GM21737 (cell line): ENCODE measurements around the gene DCLK2.

Experiments used
- ATAC-seq: cut with Tn5 transposase; IDR thresholded peaks from one replicate; pipeline ENCODE4 v1.9.1; 2021; ENCODE audit warnings: mild to moderate bottlenecking, moderate library complexity; ENCODE audit not compliant: unreplicated experiment

DCLK2 gene

GRCh38 chr4:150078041-150078578 lies at the start of gene DCLK2:
DCLK2 (plus strand) TSS chr4:150078445; CDS start chr4:150079028, 583 bp downstream.
- ATAC-seq: no peak

DNA sequence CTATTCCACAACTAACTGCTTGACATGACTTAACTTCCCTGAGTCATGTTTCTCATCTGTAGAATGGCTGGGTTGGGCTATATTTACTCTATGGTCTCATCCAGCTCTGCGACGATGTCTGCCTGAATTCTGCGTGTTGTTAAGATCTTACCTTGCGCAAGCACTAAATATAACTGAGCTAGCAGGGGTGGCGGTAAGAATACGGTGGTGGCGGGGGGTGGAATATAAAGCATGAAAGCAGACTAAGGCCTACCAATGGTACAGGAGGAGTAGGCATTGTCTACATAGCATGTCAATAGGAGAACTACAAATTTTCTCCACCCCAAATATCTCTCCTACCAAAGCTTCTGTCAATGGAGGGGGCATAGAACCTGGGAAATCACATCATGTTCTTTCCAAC lies 45.7 kb upstream of the DCLK2 start:
- ATAC-seq: no peak

DNA sequence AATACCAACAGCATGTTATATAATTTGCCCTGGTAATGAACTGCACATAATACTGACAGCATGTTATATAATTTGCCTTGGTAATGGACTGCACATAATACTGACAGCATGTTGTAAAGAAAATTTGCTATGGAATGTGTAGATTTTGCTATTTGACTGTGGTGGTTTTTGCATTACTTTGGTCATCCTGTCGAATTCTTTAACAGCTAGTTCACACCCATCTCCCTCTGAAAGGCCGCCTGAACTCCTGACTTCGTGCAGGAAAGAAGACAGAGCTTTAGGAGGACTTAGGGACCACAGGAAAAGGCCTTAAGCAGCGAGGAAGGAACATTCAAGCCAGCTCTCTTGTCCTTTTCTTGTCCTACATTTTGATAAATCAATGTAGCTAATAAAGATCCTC lies 45.2 kb upstream of the DCLK2 start:
- ATAC-seq: no peak

DNA sequence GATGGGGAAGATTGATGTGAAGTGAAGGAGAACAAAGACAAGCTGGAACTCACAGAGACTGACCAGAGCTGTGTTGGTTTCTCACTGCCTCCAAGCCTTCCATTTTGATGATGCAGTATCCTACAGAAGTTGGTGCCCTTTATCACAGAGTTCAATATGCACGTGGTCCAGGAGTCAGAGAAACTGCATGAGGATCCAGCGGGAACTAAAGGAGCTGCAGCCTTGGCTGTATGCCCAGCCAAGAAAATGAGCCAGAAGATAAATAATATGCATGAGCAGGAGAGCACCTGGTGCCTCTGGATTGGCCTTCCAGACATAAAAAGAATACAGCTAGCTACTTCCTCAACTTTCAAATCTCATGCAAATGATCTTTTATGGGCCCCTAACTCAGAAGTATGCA lies 44.3 kb upstream of the DCLK2 start:
- no peak for ATAC-seq

DNA sequence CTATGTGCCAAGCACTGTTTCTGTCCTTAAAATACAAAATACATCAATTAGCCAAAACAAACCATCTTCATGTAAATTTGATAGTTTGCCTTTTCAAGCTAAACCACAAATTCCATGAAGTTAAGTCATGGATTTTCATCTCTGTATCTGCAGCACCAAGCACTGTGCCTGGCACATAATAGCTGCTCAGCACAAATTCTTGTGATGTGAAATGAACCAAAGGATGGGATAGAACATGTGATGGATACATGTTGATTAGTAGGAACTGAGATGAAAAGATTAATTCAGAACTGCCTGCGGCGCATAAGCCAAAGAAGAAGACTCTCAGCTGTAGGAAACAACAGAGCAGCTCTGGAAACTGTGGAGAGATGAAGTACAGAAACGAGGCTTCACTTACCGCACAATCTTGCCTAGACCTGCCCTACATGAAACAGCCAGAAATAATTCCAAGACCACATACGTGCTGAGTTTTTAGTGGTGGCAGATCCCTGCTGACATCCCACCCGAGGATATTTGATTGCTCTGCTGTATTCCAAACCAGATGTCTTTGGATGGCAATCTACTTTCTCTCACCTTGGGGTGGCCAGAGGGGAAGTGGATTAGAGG lies 40.9 kb upstream of the DCLK2 start:
- no peak for ATAC-seq

DNA sequence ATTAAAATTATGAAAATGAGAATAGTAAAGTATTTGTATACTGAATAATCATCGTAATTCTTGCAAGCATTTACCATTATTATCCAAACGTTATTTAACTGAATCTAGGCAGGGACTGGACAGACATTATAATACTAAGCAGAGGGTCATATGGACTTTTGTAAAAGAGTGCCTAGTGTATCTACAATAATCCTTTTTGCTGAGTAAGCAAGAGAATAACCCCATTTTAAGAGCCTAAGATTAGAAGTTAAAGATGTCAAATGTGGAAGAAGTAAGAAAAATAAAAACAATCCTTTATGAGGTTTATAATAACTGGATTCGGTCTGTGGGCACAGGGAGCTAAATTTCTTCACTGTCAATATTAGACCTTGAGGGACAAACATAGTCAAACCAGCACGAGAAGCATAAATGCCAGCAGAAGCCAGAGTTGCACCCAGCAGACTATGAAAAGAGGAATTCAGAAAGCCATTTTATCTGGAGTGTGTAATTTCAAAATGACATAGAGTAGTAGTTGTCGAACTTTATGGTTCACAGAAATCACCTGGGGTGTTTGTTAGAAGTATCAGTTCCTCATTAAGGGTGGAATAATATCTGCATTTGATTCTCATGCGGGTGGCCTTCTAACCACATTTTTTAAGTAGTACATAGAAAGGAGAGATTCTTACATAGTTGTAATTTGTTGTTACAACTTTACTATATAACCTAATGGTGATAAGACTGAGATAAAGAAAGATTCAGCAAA lies 39.7 kb upstream of the DCLK2 start:
- ATAC-seq: peak; percentile 89

DNA sequence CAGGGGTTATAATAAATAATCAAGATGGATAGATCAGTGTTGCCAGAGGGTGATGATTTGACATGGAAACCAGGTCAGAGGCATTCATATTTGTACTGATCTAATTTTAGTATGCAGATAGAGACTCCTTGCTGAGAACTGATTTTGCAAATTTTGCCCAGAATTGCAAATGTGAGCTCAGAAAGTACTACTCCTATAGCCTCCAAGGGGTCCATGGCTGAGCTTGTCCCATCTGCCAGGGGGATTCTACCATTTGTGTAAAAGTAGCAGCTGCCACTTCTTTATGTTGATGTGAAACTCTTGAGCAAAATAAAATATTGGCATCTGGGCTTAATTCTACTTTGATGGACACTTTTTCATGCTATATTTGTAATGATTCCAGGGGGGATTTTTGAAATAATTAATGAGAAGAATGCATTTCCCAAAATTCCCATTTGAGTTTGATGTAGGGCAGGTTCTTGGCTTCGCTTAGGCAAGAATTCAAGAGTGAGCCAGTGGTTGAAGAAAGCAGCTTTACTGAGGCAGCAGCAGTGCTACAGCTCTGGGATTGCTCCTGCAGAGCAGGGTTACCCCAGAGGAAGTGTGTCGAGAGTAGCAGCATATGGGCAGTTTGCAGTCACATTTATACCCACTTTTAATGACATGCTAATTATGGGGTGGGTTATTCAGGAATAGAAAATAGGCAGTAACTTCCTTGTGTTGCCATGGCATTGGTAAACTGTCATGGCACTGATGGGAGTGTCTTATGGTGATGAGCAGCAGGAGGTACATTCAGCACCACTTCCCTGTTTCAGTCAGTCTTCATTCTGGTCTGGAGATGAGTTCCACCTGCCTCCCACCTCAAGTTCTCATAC lies 38.7 kb upstream of the DCLK2 start:
- ATAC-seq: no peak

DNA sequence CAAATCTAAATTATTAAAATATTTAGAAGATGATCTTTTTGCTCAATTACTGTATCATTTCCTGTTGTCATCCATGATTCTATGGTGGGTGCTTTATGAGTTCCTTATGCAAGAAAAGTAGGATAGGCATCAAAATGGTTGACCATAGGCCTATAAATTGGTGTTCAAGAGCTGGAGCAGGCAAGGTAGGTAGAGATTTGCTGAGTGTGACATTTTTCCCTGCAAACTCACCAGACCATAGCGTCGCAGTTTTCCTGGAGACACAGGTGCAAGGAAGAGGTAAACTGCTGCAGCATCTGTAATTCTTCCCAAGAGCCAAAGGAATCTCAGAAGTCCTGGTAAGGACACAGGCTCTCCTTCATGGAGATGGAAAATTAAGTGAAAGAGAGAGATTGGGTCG lies 33.7 kb upstream of the DCLK2 start:
- ATAC-seq: no peak

- no peak for ATAC-seq
Observed at GRCh38 chr4:150045410-150045809, 32.8 kb upstream of the DCLK2 start.

DNA sequence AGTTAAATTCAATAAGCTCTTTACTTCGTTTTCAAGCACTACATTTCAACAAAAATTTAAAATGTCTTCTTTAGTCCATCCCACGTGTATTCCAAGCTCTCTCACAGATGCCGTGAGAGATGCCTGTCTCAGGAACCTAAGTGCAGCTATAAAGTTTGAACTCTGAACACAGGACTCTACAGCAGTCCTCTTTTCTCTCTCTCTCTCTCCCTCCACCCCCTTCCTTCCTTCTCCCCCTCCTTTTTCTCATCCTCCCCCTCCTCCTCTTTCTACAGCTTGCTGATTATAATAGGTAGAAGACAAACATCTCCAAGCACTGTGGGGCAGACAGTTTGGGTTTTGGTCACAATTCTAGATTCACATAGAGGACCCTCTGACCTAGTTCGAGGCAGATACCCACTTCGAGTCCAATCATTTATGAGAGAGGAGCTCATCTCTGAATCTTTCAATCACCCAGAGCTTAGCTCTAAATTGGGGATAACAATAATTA lies 31.5 kb upstream of the DCLK2 start:
- ATAC-seq: no peak

DNA sequence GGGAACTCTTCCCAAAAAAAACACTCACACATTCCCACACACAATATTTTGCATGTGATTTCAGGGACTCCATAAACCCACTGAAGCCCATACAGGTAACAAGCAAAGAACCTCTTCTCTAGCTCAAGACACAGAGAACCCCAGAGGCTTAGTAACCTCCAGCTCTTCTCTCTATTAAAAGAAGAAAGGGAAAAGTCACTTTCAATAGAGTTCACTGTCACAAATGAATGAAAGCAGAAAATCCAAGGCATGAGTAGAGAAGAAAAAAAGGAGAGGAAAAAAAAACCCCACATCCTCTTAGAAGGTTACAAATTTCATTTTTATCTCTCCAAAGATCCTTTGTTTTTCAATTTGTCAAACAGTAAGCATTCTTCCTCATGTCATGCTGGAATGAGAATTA lies 30.7 kb upstream of the DCLK2 start:
- no peak for ATAC-seq

- ATAC-seq: no peak
Observed at GRCh38 chr4:150049682-150050081, 28.6 kb upstream of the DCLK2 start.

- ATAC-seq: no peak
Observed at GRCh38 chr4:150050566-150050965, 27.7 kb upstream of the DCLK2 start.

DNA sequence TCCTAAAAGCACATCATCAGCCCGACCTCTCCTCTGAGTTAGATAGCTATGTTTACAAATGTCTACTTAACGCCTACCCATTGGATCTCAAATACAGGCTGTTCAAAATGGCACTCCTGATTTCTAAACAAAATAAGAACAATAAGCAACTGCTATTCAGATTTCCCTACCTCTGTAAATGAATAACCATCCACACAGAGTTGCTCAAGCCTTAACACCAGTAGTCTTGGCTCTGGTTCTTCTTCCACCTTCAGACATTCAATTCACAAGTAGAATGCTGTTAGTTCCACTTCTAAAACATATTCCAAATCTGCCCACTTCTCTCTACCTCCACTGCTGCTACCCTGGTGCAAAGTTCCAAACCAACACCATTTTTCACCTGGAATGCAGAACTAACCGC lies 27.1 kb upstream of the DCLK2 start:
- no peak for ATAC-seq

DNA sequence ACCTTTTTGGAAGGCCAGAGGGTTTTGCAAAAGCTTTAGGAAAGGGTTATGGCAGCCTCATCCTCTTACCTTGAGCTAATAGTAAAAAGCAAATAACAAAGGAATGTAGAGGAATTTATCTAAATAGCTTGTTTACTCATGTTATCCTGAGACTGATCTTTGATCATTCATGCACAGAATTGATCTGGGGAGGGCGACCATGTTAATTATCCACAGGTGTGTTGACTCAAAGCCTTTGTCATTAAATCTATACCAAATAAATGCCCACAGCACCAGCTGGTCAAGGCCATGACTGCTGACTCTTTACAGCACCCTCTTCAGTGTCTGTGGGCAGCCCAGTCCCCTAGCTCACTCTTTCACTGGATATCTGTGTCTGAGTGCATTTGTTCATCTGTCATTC lies 22.8 kb upstream of the DCLK2 start:
- ATAC-seq: no peak

- ATAC-seq: no peak
Observed at GRCh38 chr4:150056569-150056968, 21.7 kb upstream of the DCLK2 start.

- no peak for ATAC-seq
Observed at GRCh38 chr4:150061086-150061776, 17.0 kb upstream of the DCLK2 start.

GRCh38 chr4:150063128-150063527 lies 15.1 kb upstream of the DCLK2 start:
- ATAC-seq: no peak

- ATAC-seq: no peak
Observed at GRCh38 chr4:150065740-150066139, 12.5 kb upstream of the DCLK2 start.

GRCh38 chr4:150067859-150068258 lies 10.4 kb upstream of the DCLK2 start:
- no peak for ATAC-seq
